ENCODE data around the gene ATP5ME.

The ATP5ME gene

GRCh38 chr4:674172-675035, at the start of gene ATP5ME, which contains the start of gene MYL5:
TSS of gene ATP5ME (minus strand) at chr4:674276. CDS start at chr4:674247, 29 bp downstream.
TSS of gene MYL5 (plus strand) at chr4:674542. CDS start at chr4:678027, 3,485 bp downstream.
- H3K27ac ChIP-seq (ENCODE audit: low read depth, low read length) = peak within 1 kb of the TSS; percentile 86; the same call in 1 of the 2 replicates
- no peaks in the 10 kb centered on the region for H3K27me3 ChIP-seq (ENCODE audit: control insufficient read depth, insufficient read depth, low read length)
- no peaks in the 10 kb centered on the region for H3K9me3 ChIP-seq (ENCODE audit: control insufficient read depth, insufficient read depth, low read depth, low read length)
- H3K4me3 ChIP-seq (ENCODE audit: low read depth, low read length) = peak within 1 kb of the TSS; percentile 85
- peaks cover 19% of the 10 kb centered on the region; the same call in 1 of the 2 replicates for H3K4me1 ChIP-seq (ENCODE audit: control insufficient read depth, insufficient read depth, low read length)
- H3K9ac ChIP-seq (ENCODE audit: low read length) = peak within 1 kb of the TSS; percentile 97
- H3K36me3 ChIP-seq (ENCODE audit: control insufficient read depth, insufficient read depth, low read length) = peaks cover 21% of the 10 kb centered on the region

- H3K36me3 ChIP-seq (ENCODE audit: control insufficient read depth, insufficient read depth, low read length) = peaks cover 27% of the 10 kb centered on the region
- H3K9me3 ChIP-seq (ENCODE audit: control insufficient read depth, insufficient read depth, low read depth, low read length) = no peaks in the 10 kb centered on the region
- no peaks in the 10 kb centered on the region for H3K4me1 ChIP-seq (ENCODE audit: control insufficient read depth, insufficient read depth, low read length)
- H3K9ac ChIP-seq (ENCODE audit: low read length) = no peak overlapping the region
- no peak overlapping the region for H3K27ac ChIP-seq (ENCODE audit: low read depth, low read length)
- H3K4me3 ChIP-seq (ENCODE audit: low read depth, low read length) = no peak overlapping the region
- no peaks in the 10 kb centered on the region for H3K27me3 ChIP-seq (ENCODE audit: control insufficient read depth, insufficient read depth, low read length)
Observed at GRCh38 chr4:722851-723360, 48.8 kb upstream of the ATP5ME start.

- no peaks in the 10 kb centered on the region for H3K27me3 ChIP-seq (ENCODE audit: control insufficient read depth, insufficient read depth, low read length)
- H3K9ac ChIP-seq (ENCODE audit: low read length) = no peak overlapping the region
- no peaks in the 10 kb centered on the region for H3K9me3 ChIP-seq (ENCODE audit: control insufficient read depth, insufficient read depth, low read depth, low read length)
- H3K4me1 ChIP-seq (ENCODE audit: control insufficient read depth, insufficient read depth, low read length) = no peaks in the 10 kb centered on the region
- peaks cover 27% of the 10 kb centered on the region for H3K36me3 ChIP-seq (ENCODE audit: control insufficient read depth, insufficient read depth, low read length)
- no peak overlapping the region for H3K27ac ChIP-seq (ENCODE audit: low read depth, low read length)
- H3K4me3 ChIP-seq (ENCODE audit: low read depth, low read length) = no peak overlapping the region
Observed at GRCh38 chr4:722169-722725, 48.2 kb upstream of the ATP5ME start.

GRCh38 chr4:721261-722168, 47.4 kb upstream of the ATP5ME start:
- H3K9me3 ChIP-seq (ENCODE audit: control insufficient read depth, insufficient read depth, low read depth, low read length) = no peaks in the 10 kb centered on the region
- H3K27me3 ChIP-seq (ENCODE audit: control insufficient read depth, insufficient read depth, low read length) = no peaks in the 10 kb centered on the region
- H3K36me3 ChIP-seq (ENCODE audit: control insufficient read depth, insufficient read depth, low read length) = peaks cover 27% of the 10 kb centered on the region
- H3K4me3 ChIP-seq (ENCODE audit: low read depth, low read length) = no peak overlapping the region
- no peaks in the 10 kb centered on the region for H3K4me1 ChIP-seq (ENCODE audit: control insufficient read depth, insufficient read depth, low read length)
- H3K9ac ChIP-seq (ENCODE audit: low read length) = no peak overlapping the region
- H3K27ac ChIP-seq (ENCODE audit: low read depth, low read length) = no peak overlapping the region

- no peaks in the 10 kb centered on the region for H3K9me3 ChIP-seq (ENCODE audit: control insufficient read depth, insufficient read depth, low read depth, low read length)
- peaks cover 27% of the 10 kb centered on the region for H3K36me3 ChIP-seq (ENCODE audit: control insufficient read depth, insufficient read depth, low read length)
- H3K4me1 ChIP-seq (ENCODE audit: control insufficient read depth, insufficient read depth, low read length) = no peaks in the 10 kb centered on the region
- H3K4me3 ChIP-seq (ENCODE audit: low read depth, low read length) = no peak overlapping the region
- no peaks in the 10 kb centered on the region for H3K27me3 ChIP-seq (ENCODE audit: control insufficient read depth, insufficient read depth, low read length)
- H3K9ac ChIP-seq (ENCODE audit: low read length) = no peak overlapping the region
- no peak overlapping the region for H3K27ac ChIP-seq (ENCODE audit: low read depth, low read length)
Observed at GRCh38 chr4:720111-720860, 46.2 kb upstream of the ATP5ME start.

- H3K4me1 ChIP-seq (ENCODE audit: control insufficient read depth, insufficient read depth, low read length) = no peaks in the 10 kb centered on the region
Observed at GRCh38 chr4:718460-718859, 44.4 kb upstream of the ATP5ME start.

GRCh38 chr4:717601-718320, 43.7 kb upstream of the ATP5ME start:
- no peak overlapping the region for H3K9ac ChIP-seq (ENCODE audit: low read length)
- H3K27me3 ChIP-seq (ENCODE audit: control insufficient read depth, insufficient read depth, low read length) = no peaks in the 10 kb centered on the region
- no peaks in the 10 kb centered on the region for H3K9me3 ChIP-seq (ENCODE audit: control insufficient read depth, insufficient read depth, low read depth, low read length)
- no peak overlapping the region for H3K4me3 ChIP-seq (ENCODE audit: low read depth, low read length)
- H3K27ac ChIP-seq (ENCODE audit: low read depth, low read length) = no peak overlapping the region
- no peaks in the 10 kb centered on the region for H3K4me1 ChIP-seq (ENCODE audit: control insufficient read depth, insufficient read depth, low read length)
- peaks cover 26% of the 10 kb centered on the region for H3K36me3 ChIP-seq (ENCODE audit: control insufficient read depth, insufficient read depth, low read length)

More at GRCh38 chr4:718460-718859, 44.4 kb upstream of the ATP5ME start:
- H3K36me3 ChIP-seq (ENCODE audit: control insufficient read depth, insufficient read depth, low read length) = peaks cover 33% of the 10 kb centered on the region
- H3K4me3 ChIP-seq (ENCODE audit: low read depth, low read length) = no peak overlapping the region
- H3K27me3 ChIP-seq (ENCODE audit: control insufficient read depth, insufficient read depth, low read length) = no peaks in the 10 kb centered on the region
- no peak overlapping the region for H3K9ac ChIP-seq (ENCODE audit: low read length)
- H3K9me3 ChIP-seq (ENCODE audit: control insufficient read depth, insufficient read depth, low read depth, low read length) = no peaks in the 10 kb centered on the region
- no peak overlapping the region; the same call in 1 of the 2 replicates for H3K27ac ChIP-seq (ENCODE audit: low read depth, low read length)

- H3K27me3 ChIP-seq (ENCODE audit: control insufficient read depth, insufficient read depth, low read length) = no peaks in the 10 kb centered on the region
- H3K4me3 ChIP-seq (ENCODE audit: low read depth, low read length) = no peak overlapping the region
- H3K27ac ChIP-seq (ENCODE audit: low read depth, low read length) = no peak overlapping the region
- H3K36me3 ChIP-seq (ENCODE audit: control insufficient read depth, insufficient read depth, low read length) = peaks cover 23% of the 10 kb centered on the region
- no peaks in the 10 kb centered on the region for H3K4me1 ChIP-seq (ENCODE audit: control insufficient read depth, insufficient read depth, low read length)
- H3K9me3 ChIP-seq (ENCODE audit: control insufficient read depth, insufficient read depth, low read depth, low read length) = peaks cover under 1% of the 10 kb centered on the region; the same call in 1 of the 2 replicates
- no peak overlapping the region for H3K9ac ChIP-seq (ENCODE audit: low read length)
Observed at GRCh38 chr4:714087-714486, 40.0 kb upstream of the ATP5ME start.

GRCh38 chr4:712916-713632, 39.0 kb upstream of the ATP5ME start:
- Histone ChIP-seq H3K36me3 (ENCODE audit: control insufficient read depth, insufficient read depth, low read length) (peaks cover 31% of the 10 kb centered on the region), H3K9ac (ENCODE audit: low read length) (no peak overlapping the region), H3K27ac (ENCODE audit: low read depth, low read length) (no peak overlapping the region), H3K9me3 (ENCODE audit: control insufficient read depth, insufficient read depth, low read depth, low read length) (peaks cover 3% of the 10 kb centered on the region; the same call in 1 of the 2 replicates), H3K27me3 (ENCODE audit: control insufficient read depth, insufficient read depth, low read length) (no peaks in the 10 kb centered on the region), H3K4me1 (ENCODE audit: control insufficient read depth, insufficient read depth, low read length) (no peaks in the 10 kb centered on the region), H3K4me3 (ENCODE audit: low read depth, low read length) (no peak overlapping the region)

All from HUES6 (cell line).